Measurements from ENCODE around the gene TGM2.

Gene TGM2

DNA sequence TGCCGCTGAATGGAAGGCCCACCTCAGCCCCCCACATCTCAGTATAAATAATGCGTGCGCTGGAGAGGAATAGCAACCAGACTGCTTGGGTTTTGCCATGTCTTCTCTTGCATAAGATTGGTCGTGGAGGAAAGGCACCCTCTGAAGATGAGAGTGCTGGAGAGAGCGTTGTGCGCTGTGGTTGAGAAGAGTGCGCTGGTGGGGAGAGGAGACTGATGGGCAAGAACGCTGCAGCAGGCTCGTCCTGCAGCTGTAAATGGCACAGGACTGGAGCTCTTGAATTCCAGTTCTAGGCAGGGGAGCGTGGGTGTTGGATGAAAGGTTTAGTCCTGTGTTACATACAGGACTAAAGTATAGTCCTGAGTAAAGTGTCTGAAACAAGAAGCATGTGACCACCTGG, 80.0 kb downstream of the TGM2 start:
- DNase-seq = no peak

GRCh38 chr20:38084425-38084951, 80.6 kb downstream of the TGM2 start:
- DNase-seq = no peak

DNA sequence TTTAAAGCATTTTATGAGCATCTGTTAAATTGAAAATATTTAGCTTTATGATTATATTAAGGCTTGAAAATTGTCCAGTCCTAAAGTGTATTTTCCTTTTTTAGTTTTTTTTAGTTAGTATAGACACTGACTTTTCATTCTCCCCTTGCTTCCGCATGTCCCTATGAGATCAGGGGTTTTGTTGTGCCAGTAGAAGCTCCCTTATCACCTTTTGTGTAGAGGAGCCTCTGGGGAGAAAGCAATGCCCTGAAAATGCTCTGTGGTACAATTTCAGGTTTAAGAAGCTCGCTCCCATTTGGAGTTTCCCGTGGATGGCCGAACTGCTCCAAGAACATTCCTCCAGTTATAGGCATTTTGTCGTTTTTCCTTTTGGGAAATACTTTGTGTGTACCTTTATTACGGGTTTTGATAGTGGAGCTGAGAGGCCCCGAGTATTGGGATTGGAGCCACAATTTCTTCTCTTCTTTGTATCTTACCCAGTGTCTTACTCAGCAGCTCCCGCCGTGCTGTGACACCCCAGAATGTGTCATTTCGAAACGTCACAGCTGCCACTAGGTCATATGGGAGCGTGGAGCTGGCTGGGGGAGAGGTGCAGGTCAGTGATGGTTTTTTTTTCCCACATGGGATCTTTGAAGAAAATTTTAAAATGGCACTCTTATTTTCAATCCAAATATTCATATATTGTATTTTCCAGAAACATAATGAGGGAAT, 81.6 kb downstream of the TGM2 start:
- no peak for DNase-seq

DNA sequence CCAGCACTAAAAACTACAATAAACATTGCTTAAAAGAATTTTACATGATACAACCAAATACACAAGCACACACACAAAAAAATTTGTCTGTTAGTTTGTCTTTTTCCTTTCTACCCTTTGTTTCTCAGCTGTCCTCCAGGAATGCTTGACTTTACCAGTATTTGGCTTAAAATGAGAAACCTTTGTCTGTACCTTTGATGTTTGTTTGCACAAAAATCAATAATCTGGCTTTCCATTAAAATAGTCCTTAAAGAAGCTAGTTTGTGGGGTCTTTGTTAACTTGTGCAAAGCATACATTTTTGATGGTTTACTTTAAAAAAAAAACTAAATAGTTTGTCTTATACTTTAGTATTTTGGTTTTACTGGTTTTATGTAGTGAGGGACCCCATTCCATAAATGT, 82.2 kb downstream of the TGM2 start:
- no peak for DNase-seq

- DNase-seq = no peak
These were observed 83.5 kb downstream of the TGM2 start for GRCh38 chr20:38081575-38081974.

GRCh38 chr20:38079353-38079752, 85.7 kb downstream of the TGM2 start:
- DNase-seq = no peak

- no peak for DNase-seq
These were observed 87.0 kb downstream of the TGM2 start for GRCh38 chr20:38078084-38078483.
